Activated T-helper 1 cell treated with anti-CD3 and anti-CD28 coated beads, Interleukin-12 subunit alpha, Interleukin-12 subunit beta, Interleukin-2, Interleukin-4 antibody, amounts not matched to agents 30 ng/mL and 10 ng/mL and 1 ng/mL, durations not matched to agents 14 hours and 24 hours and 36 hours (primary cell): ENCODE results near the gene DMD. TPM values are rescaled to one million over a fixed set of nuclear protein-coding genes. Genes with fewer than 3 reads are reported as not detected.
"Not testable (repeated sequence)": the region's sequence is repeated elsewhere in the genome, so short reads cannot be mapped to it uniquely, and the experiment has no call there.

ENCODE experiments used
- DNase-seq: peaks from one replicate; pipeline ENCODE4 v3.0.0; 2021; ENCODE audit warnings: low spot score
- H3K27ac Mint-ChIP-seq: one replicate; pipeline ENCODE4 v1.8.0; 2021; ENCODE audit warnings: mild to moderate bottlenecking, mixed read lengths
- H3K27me3 Mint-ChIP-seq: one replicate; pipeline ENCODE4 v1.8.0; 2022; ENCODE audit warnings: mild to moderate bottlenecking, moderate library complexity, mixed read lengths; ENCODE audit not compliant: insufficient read depth
- H3K36me3 Mint-ChIP-seq: one replicate; pipeline ENCODE4 v1.8.0; 2021; ENCODE audit warnings: low read depth, mixed read lengths
- H3K4me1 Mint-ChIP-seq: one replicate; pipeline ENCODE4 v1.8.0; 2021; ENCODE audit warnings: low read depth, mixed read lengths
- H3K4me3 Mint-ChIP-seq: one replicate; pipeline ENCODE4 v1.8.0; 2021; ENCODE audit warnings: mild to moderate bottlenecking, moderate library complexity, mixed read lengths
- H3K9me3 Mint-ChIP-seq: one replicate; pipeline ENCODE4 v1.8.0; 2021; ENCODE audit warnings: mixed read lengths
- intact Hi-C: fragments of 100-400 bp; cut with micrococcal nuclease; formaldehyde crosslinking; loops from one replicate; pipeline ENCODE4 v1.15.1; 2024
- total RNA-seq: library from RNA; stranded (reverse); gene quantifications from 2 replicates; pipeline ENCODE4 v1.2.3, GENCODE V29; 2022

Gene DMD
- total RNA-seq, 1 donor from 2014 or later = 12.8 TPM

DNA sequence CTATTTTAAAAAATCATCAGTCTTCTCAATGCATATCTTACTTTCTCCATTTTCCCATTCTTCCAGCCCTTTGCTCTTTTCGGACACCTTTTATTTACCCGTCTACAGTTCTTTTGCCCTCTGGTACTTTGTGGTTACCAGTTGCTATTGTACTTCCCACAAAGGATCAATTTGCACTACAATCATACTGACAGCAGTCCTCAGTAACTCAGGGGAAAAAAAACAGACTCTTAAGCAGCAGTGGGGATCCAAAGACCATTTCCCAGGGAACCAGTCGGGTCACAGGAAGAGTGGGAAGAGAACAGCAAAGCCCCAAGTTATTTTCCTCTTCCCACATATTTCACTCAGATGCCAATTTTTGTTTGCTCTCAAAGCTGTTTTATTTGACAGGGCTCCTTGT lies 23.1 kb downstream of the DMD start:
- H3K36me3 Mint-ChIP-seq = no peaks in the 10 kb centered on the region
- no peak for DNase-seq
- intact Hi-C loops = no loop called here
- H3K4me3 Mint-ChIP-seq = no peak overlapping the region
- H3K27me3 Mint-ChIP-seq = no peaks in the 10 kb centered on the region
- H3K27ac Mint-ChIP-seq = no peak overlapping the region
- no peaks in the 10 kb centered on the region for H3K9me3 Mint-ChIP-seq
- H3K4me1 Mint-ChIP-seq = no peaks in the 10 kb centered on the region

DNA sequence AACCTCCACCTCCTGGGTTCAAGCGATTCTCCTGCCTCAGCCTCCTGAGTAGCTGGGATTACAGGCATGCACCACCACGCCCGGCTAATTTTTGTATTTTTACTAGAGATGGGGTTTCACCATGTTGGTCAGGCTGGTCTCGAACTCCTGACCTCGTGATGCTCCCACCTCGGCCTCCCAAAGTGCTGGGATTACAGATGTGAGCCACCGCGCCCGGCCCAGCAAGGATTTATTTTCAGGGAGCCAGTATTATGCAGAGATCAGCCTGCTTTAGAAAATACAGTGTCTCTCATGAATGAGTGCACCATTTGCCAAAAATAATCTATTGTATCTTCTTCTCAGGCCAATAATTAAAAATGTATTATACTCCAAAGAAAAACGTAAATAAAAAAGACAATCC lies 26.5 kb downstream of the DMD start:
- not testable (repeated sequence) for H3K27me3 Mint-ChIP-seq, H3K36me3 Mint-ChIP-seq, H3K9me3 Mint-ChIP-seq

DNA sequence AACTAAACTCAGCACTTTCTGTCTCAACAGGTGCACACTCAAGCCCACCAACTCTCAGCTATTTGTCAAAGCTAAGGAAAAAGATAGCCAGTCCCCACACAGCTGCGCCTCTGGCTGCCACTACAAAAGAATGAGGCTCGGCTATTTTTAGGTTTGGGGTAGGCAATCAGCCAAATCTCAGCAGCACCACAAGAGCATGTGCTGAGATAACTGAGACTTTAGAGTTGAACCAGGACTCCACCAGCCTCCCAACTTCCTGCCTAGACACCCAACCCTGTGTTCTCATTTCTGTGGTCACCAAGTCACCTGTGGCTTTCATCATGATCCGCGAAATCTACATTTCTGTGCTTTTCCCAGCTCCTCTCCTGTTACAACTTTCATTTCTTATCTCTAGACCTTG lies 28.0 kb downstream of the DMD start:
- DNase-seq = no peak
- Mint-ChIP-seq H3K36me3 (no peaks in the 10 kb centered on the region), H3K4me3 (no peak overlapping the region), H3K27me3 (no peaks in the 10 kb centered on the region), H3K27ac (no peak overlapping the region), H3K9me3 (no peaks in the 10 kb centered on the region), H3K4me1 (no peaks in the 10 kb centered on the region)
- intact Hi-C loops = no loop called here

More for the DNA sequence above, 26.5 kb downstream of the DMD start:
- H3K4me1 Mint-ChIP-seq, H3K4me3 Mint-ChIP-seq, DNase-seq, intact Hi-C loops, H3K27ac Mint-ChIP-seq: not testable (repeated sequence)

DNA sequence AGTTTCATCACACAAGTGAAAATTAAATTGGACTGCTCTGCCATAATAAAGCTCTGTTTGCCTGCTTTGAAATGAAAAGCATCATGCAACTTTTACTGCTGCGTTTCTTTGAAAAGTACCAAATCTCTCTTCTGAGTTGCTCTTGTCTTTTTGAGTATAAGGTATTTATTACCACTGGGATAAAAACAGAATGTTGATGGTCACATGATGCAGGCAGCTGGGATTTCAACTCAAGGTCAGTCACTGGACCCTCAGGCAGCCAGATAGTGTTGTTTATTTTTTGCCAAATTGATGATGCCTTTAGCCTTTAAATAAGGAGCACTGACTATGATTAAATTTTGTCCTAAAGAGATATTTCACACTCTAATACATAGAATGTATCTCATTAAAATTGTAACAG lies 32.7 kb downstream of the DMD start:
- no peaks in the 10 kb centered on the region for H3K9me3 Mint-ChIP-seq
- H3K27ac Mint-ChIP-seq = no peak overlapping the region
- H3K4me3 Mint-ChIP-seq = no peak overlapping the region
- no peaks in the 10 kb centered on the region for H3K27me3 Mint-ChIP-seq
- no peaks in the 10 kb centered on the region for H3K4me1 Mint-ChIP-seq
- no peaks in the 10 kb centered on the region for H3K36me3 Mint-ChIP-seq
- intact Hi-C loops = no loop called here
- DNase-seq = no peak

DNA sequence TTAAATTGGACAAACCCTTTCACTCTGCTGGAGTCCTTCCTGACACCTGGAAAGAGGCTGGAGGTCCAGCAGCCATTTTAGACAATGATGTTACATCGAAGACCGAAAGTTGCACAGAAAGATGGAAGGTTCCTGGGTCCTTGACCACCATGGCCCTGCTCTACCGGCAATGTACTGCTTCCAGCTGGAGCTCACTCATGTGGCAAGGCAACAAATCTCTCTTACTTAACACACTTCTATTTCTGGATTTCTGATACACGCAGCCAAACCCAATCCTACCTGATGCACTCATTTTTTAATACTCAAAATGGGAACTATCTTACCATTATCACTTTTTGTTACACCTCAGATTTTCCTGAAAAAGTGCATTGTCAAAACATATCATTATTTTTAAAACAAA lies 33.1 kb downstream of the DMD start:
- no peak for DNase-seq
- Mint-ChIP-seq H3K4me1 (no peaks in the 10 kb centered on the region), H3K4me3 (no peak overlapping the region), H3K27me3 (no peaks in the 10 kb centered on the region), H3K27ac (no peak overlapping the region), H3K36me3 (no peaks in the 10 kb centered on the region), H3K9me3 (no peaks in the 10 kb centered on the region)
- intact Hi-C loops = no loop called here

DNA sequence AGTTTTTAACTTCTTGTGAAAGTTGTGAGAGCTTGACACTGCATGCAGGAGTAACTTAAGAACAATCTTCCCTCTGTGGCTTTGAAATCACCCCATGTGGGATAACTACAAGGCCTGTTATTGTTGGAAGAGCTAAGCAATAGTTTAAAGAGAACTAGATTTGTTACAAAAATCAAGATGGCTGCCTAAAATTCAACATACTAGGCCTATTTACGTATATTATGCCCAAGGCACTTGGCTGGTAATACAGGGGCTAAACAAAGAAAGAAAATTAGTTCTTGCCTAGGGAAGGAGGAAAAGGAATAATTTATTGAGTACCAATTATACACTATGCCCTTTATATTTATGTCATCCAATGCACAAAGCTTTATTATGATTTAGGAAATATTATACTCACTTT lies 36.1 kb downstream of the DMD start:
- no peak for DNase-seq
- no peaks in the 10 kb centered on the region for H3K36me3 Mint-ChIP-seq
- H3K9me3 Mint-ChIP-seq = no peaks in the 10 kb centered on the region
- H3K27ac Mint-ChIP-seq = no peak overlapping the region
- no peaks in the 10 kb centered on the region for H3K4me1 Mint-ChIP-seq
- intact Hi-C loops = no loop called here
- H3K4me3 Mint-ChIP-seq = no peak overlapping the region
- no peaks in the 10 kb centered on the region for H3K27me3 Mint-ChIP-seq

DNA sequence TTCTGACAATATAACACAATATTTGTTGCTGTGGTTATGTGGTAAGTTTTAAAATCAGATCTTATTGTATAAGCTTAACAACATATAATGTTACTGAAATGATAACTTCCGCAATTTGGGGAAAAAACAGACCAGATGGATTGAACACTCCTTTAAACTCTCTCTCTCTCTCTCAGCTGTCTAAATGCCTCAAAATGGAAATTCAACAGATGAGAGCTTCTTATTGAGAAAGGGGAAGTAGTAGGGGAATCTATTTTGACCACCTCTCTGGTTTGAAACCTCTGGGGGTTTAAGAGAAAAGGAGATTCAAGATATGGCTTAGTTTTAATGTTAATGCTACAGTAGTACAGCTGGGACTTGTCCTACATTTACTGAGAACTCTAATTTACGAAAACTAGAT lies 40.3 kb downstream of the DMD start:
- H3K27ac Mint-ChIP-seq = no peak overlapping the region

DNA sequence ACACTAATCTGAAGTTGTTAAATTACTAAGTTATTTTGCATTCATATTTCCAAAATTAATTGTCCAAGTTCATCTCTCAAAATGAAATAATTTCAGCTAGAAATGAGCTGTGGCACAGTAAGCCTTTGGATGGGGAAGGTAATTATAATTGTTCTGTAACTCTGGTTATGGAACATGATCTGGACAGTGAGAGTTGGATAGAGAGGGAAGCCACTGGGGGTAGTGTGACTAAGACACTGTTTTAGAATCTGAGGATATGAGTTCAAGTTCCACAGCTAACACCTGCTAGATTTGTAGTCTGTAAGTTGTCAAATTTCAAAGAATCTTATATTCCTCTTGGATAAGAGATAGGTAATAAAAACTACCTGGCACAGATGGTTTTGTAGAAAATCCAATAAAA lies 49.5 kb downstream of the DMD start:
- intact Hi-C loops = no loop called here
- no peaks in the 10 kb centered on the region for H3K27me3 Mint-ChIP-seq
- H3K36me3 Mint-ChIP-seq = no peaks in the 10 kb centered on the region
- no peak for DNase-seq
- no peak overlapping the region for H3K27ac Mint-ChIP-seq
- no peaks in the 10 kb centered on the region for H3K4me1 Mint-ChIP-seq
- H3K4me3 Mint-ChIP-seq = no peak overlapping the region
- H3K9me3 Mint-ChIP-seq = no peaks in the 10 kb centered on the region

More for the DNA sequence above, 40.3 kb downstream of the DMD start:
- Mint-ChIP-seq H3K9me3 (no peaks in the 10 kb centered on the region), H3K4me3 (no peak overlapping the region), H3K27me3 (no peaks in the 10 kb centered on the region), H3K4me1 (no peaks in the 10 kb centered on the region), H3K36me3 (no peaks in the 10 kb centered on the region)
- intact Hi-C loops = no loop called here
- DNase-seq = no peak

DNA sequence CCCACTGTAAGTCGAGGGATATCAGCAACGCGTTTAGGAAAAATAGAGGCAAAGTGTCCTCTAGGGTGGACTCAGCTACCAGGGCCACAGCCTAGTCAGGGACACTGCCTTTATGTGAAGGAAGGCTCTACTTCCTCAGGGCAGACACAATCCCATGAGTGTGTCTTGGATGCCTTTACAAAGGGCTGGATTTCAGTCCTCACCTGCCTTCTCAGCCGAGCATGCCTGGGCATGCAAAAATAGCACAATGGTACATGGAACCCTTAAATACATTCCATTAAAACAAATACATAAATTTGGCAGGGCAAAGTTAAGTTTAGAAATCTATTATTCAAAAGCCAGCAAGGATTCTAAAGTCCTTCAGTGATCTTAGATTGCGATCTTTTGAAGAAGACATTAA lies 51.1 kb downstream of the DMD start:
- H3K4me1 Mint-ChIP-seq = no peaks in the 10 kb centered on the region
- H3K9me3 Mint-ChIP-seq = no peaks in the 10 kb centered on the region
- no peak for DNase-seq
- no peak overlapping the region for H3K4me3 Mint-ChIP-seq
- H3K36me3 Mint-ChIP-seq = no peaks in the 10 kb centered on the region
- intact Hi-C loops = no loop called here
- no peaks in the 10 kb centered on the region for H3K27me3 Mint-ChIP-seq
- no peak overlapping the region for H3K27ac Mint-ChIP-seq

DNA sequence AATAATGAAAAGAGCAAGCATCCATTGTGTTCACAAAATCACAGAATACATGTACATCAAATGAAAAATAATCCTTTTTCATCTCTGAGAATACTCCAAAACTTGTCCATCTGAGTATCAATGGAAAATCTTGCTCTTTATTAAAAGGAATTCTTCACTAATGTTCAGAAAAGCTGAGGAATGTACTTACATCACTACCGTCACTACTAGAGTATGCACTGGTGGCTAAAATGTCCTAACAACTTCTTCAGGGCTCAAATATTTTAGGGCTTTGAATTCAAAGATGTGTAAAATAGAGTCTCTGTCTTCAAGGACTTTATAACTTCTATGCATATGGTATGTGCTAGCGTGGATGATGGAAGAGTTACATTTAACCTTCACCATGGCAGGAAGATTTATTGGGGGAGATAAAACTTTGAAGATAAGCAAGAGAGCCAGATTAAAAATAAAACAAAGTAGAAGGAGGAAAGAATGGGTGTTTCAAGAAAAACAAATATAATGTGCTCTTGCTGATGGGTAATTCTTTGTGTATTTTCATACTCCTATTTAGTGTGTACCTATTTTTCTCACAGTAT lies 55.1 kb downstream of the DMD start:
- H3K36me3 Mint-ChIP-seq = no peaks in the 10 kb centered on the region
- no peaks in the 10 kb centered on the region for H3K27me3 Mint-ChIP-seq
- no peak overlapping the region for H3K4me3 Mint-ChIP-seq
- H3K9me3 Mint-ChIP-seq = no peaks in the 10 kb centered on the region
- DNase-seq = no peak
- H3K27ac Mint-ChIP-seq = no peak overlapping the region
- no peaks in the 10 kb centered on the region for H3K4me1 Mint-ChIP-seq
- intact Hi-C loops = no loop called here

DNA sequence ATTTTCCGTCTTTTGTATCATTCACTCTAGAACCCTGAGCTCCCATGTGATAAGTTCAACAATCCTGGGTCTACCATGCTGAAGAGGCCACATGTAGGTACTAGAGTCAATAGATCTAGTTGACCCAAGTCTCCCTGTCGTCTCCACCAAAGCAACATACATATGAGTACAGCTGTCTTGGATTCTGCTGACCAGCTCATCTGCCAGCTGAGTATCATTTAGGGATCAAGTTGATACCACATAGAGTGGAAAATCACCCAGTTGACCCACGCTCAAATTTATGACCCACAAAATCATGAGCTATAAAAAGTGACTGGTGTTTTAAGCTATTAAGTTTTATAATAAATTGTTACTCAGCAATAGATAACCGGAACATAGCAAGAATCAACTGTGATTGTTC lies 61.8 kb downstream of the DMD start:
- Mint-ChIP-seq H3K27me3 (no peaks in the 10 kb centered on the region), H3K4me1 (no peaks in the 10 kb centered on the region), H3K36me3 (no peaks in the 10 kb centered on the region), H3K9me3 (no peaks in the 10 kb centered on the region), H3K4me3 (no peak overlapping the region), H3K27ac (no peak overlapping the region)
- DNase-seq = no peak
- intact Hi-C loops = no loop called here

DNA sequence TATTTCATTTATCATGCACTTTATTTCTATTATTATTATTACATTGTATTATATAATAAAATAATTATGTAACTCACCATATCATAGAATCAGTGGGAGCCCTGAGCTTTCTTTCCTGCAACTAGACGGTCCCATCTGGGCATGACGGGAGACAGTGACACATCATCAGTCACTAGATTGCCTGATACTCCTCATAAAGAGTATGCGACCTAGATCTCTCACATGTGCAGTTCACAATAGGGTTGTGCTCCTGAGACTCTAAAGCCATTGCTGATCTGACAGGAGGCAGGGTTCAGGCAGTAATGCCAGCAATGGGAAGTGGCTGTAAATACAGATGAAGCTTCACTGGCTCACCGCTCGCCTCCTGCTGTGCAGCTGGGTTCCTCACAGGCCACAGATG lies 62.3 kb downstream of the DMD start:
- intact Hi-C loops = no loop called here
- no peak for DNase-seq
- Mint-ChIP-seq H3K9me3 (no peaks in the 10 kb centered on the region), H3K27ac (no peak overlapping the region), H3K36me3 (no peaks in the 10 kb centered on the region), H3K4me3 (no peak overlapping the region), H3K4me1 (no peaks in the 10 kb centered on the region), H3K27me3 (no peaks in the 10 kb centered on the region)

DNA sequence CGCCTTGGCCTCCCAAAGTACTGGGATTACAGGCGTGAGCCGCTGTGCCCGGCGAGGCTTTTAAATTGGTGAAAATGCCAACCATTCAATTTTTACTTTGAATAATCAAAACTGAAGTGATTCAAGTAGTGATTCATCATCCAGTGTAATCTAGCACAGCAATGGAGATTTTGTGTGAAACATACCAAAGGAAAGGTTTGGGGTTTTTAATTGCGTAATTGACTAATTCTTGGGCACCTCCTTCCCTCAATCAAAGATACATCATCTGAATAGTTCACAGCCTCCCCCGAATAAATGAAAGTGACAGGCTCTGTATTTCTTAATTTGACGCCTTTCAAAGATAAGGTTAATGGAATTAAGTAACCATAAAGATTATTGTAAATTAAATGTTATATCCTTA lies 69.0 kb downstream of the DMD start:
- Mint-ChIP-seq H3K36me3 (no peaks in the 10 kb centered on the region), H3K9me3 (no peaks in the 10 kb centered on the region), H3K4me3 (no peak overlapping the region), H3K27ac (no peak overlapping the region), H3K27me3 (no peaks in the 10 kb centered on the region), H3K4me1 (no peaks in the 10 kb centered on the region)
- intact Hi-C loops = no loop called here
- no peak for DNase-seq

DNA sequence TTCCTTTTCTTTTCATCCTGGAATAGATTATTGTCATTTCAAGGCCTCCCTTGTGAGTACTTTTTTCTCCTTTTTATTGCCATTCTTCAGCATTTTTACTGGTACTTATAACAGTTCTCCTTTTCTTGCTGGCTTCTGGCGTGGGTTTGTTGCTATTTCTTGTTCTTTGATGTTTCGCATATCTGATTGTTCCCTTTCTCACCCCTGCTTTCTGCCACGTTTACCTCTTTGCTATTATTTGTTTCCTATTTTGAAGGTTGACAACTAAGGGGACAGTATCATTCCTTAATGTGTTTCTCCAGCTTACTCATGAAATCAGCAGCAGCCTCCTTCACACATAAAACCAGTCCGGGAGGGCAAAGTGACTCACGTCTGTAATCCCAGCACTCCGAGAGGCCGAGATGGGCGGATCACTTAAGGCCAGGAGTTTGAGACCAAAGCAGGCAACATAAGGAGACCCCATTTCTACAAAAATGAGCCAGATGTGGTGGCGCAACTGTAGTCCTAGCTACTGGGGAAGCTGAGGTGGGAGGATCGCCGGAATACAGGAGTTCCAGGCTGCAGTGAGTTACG lies 72.6 kb downstream of the DMD start:
- DNase-seq = no peak
- H3K36me3 Mint-ChIP-seq = no peaks in the 10 kb centered on the region
- no peak overlapping the region for H3K27ac Mint-ChIP-seq
- H3K4me3 Mint-ChIP-seq = no peak overlapping the region
- intact Hi-C loops = no loop called here
- no peaks in the 10 kb centered on the region for H3K4me1 Mint-ChIP-seq
- no peaks in the 10 kb centered on the region for H3K27me3 Mint-ChIP-seq
- H3K9me3 Mint-ChIP-seq = no peaks in the 10 kb centered on the region
